Common myeloid progenitor, CD34-positive (primary cell): ENCODE results near the gene GABRR2.

Experiments used
- CTCF ChIA-PET: fragments of 350-600 bp; sonication (Branson Sonifier 250); formaldehyde crosslinking; loops from one replicate; lab custom pipeline; 2021; ENCODE audit warnings: antibody characterized with exemption; lab: Charles Lee
- POLR2A ChIA-PET: fragments of 350-600 bp; sonication (Branson Sonifier 250); formaldehyde crosslinking; loops from one replicate; lab custom pipeline; 2021; ENCODE audit warnings: antibody characterized with exemption; lab: Charles Lee
- DNase-seq, 3 donors: peaks; one replicate each; pipeline versions ENCODE4 v3.0.0 to v3.0.0-alpha.2; 2013
- H3K27ac ChIP-seq, 2 experiments: 1 replicate in 1 of 2; 2 replicates in 1 of 2; pipeline ENCODE4 v1.7.0; 2013; ENCODE audit warnings: inconsistent platforms in 2 of 2, low read length in 2 of 2, mild to moderate bottlenecking in 2 of 2, low read depth in 1 of 2, moderate library complexity in 1 of 2; ENCODE audit not compliant: severe bottlenecking in 2 of 2, insufficient read depth in 1 of 2, poor library complexity in 1 of 2
- H3K27me3 ChIP-seq, 5 experiments: replicated peaks in 2 of 5; 1 replicate in 3 of 5; 2 replicates in 2 of 5; pipeline versions ENCODE4 v1.6.1 to v1.7.0; 2013; ENCODE audit warnings: low read length in 4 of 5, mild to moderate bottlenecking in 2 of 5, moderate library complexity in 2 of 5, inconsistent platforms in 1 of 5; ENCODE audit not compliant: insufficient read depth in 5 of 5, control insufficient read depth in 4 of 5
- H3K36me3 ChIP-seq, 4 experiments: 1 replicate in 2 of 4; 2 replicates in 2 of 4; pipeline versions ENCODE4 v1.6.1 to v1.7.0; 2013; ENCODE audit warnings: low read length in 3 of 4, control low read depth in 1 of 4, mild to moderate bottlenecking in 1 of 4; ENCODE audit not compliant: control insufficient read depth in 4 of 4, insufficient read depth in 4 of 4
- H3K4me1 ChIP-seq, 4 experiments: 1 replicate in 3 of 4; 2 replicates in 1 of 4; pipeline versions ENCODE4 v1.6.1 to v1.7.1; 2013; ENCODE audit warnings: low read length in 3 of 4, mild to moderate bottlenecking in 3 of 4, control low read depth in 1 of 4, inconsistent platforms in 1 of 4, moderate library complexity in 1 of 4; ENCODE audit not compliant: control insufficient read depth in 4 of 4, insufficient read depth in 4 of 4; ENCODE audit errors: control extremely low read depth in 1 of 4
- H3K4me3 ChIP-seq, 7 experiments: 1 replicate in 4 of 7; 2 replicates in 3 of 7; pipeline versions ENCODE4 v1.5.1 to v1.7.0; 2013; ENCODE audit warnings: mild to moderate bottlenecking in 7 of 7, low read length in 6 of 7, moderate library complexity in 6 of 7, inconsistent platforms in 2 of 7, low read depth in 2 of 7, control low read depth in 1 of 7; ENCODE audit not compliant: insufficient read depth in 4 of 7, control insufficient read depth in 1 of 7; ENCODE audit errors: extremely low read depth in 1 of 7
- H3K9me3 ChIP-seq, 5 experiments: 1 replicate in 4 of 5; 2 replicates in 1 of 5; pipeline versions ENCODE4 v1.6.1 to v1.7.1; 2013; ENCODE audit warnings: low read length in 4 of 5, mild to moderate bottlenecking in 2 of 5, inconsistent platforms in 1 of 5, low read depth in 1 of 5, moderate library complexity in 1 of 5; ENCODE audit not compliant: control insufficient read depth in 4 of 5, insufficient read depth in 2 of 5; ENCODE audit errors: control extremely low read depth in 1 of 5
- WGBS: methylation state at CpG from one replicate; pipeline ENCODE4 v1.1.5; 2013; ENCODE audit not compliant: insufficient coverage; 5-methylcytosine and 5-hydroxymethylcytosine counted together

GABRR2 gene

DNA sequence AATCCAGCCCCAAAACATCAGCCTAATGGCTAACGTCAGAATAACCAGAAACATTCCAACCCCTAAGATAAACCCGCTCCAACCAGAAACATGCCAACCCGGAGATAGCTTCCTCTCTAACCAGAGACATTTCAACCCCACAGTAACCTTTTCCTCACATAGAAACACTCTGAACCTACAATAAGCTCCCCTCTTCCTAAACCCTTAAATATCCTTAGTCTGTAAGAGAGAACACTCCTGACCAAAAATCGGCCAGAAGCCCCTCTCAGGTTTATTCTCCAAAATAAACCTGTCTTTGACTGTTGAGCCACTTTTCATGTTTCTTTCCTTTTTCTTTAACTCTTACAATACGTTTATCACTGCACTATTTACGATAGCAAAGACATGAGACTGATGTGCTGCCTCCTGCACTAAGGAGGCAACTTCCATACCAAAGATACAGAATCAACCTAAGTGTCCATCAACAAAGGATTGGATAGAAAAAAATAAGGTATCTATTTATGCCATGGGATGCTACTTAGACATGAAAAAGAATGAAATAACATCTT, 5.0 kb upstream of the GABRR2 start:
- Histone ChIP-seq H3K4me1 (peaks cover 0 to 10% (median 5%) of the 10 kb centered on the region in 4 experiments), H3K36me3 (peaks cover 0 to 9% (median 6%) of the 10 kb centered on the region in 4 experiments), H3K9me3 (peaks cover 0 to 9% (median 0%) of the 10 kb centered on the region in 5 experiments), H3K4me3 (no peak overlapping the region), H3K27ac (no peak overlapping the region), H3K27me3 (no peaks in the 10 kb centered on the region)
- POLR2A ChIA-PET: no interaction called here
- CTCF ChIA-PET: interaction anchor here (1.1 kb wide), 1 partner anchor 22 kb away, joined by 4 read pairs; no protein-coding TSS in a partner anchor
- 100% methylated on average over 6 of the region's 6 CpGs for WGBS
- no peak for DNase-seq

DNA sequence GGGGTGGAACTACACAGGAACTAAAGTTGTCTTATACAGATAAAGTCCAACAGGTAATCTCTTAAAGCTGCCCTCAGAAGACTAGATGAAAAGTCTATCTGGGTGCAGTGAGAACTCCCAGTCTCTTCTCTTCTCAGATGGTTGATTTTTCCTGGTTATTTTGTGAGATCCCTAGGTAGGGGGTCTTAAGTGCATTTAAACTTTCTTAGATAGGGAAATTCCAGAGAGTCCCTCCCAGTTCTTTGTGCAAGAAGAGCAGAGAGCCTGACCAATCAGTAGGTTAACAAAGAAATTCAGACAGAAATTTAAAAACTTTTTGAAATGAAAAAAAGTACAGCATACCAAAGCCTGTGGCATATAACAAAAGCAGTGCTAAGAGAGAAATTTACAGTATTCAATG, 2.0 kb upstream of the GABRR2 start:
- Histone ChIP-seq H3K36me3 (peaks cover 0 to 11% (median 7%) of the 10 kb centered on the region in 4 experiments), H3K9me3 (peaks cover 0 to 9% (median 0%) of the 10 kb centered on the region in 5 experiments), H3K4me3 (no peak overlapping the region), H3K27me3 (no peaks in the 10 kb centered on the region), H3K4me1 (peaks cover 4 to 19% (median 12%) of the 10 kb centered on the region in 4 experiments), H3K27ac (no peak overlapping the region)
- DNase-seq: no peak
- ChIA-PET POLR2A (no interaction called here), CTCF (interaction anchor here (0.9 kb wide), 1 partner anchor 29 kb away, joined by 3 read pairs; no protein-coding TSS in a partner anchor)

DNA sequence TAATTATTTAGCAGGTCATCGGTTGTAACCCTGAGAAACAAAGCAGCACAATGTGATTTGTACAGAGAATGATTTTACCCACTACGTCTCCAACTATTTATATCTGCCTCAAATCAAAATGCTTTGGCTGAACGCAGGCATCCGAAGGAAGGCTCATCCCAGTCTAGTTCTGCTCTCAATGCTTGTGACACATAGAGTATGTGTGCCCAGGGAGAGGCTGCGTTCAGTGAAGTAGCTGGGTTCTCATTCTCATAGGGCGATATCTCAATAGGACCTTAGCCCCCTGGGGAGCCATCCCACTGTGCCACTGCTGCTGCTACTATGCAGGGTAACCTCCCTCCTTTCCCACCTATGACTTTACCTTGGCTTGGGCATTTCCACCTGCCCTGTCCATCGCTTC, 407 bp downstream of the GABRR2 start:
- ChIA-PET POLR2A (no interaction called here), CTCF (no interaction called here)
- H3K27me3 ChIP-seq: no peaks in the 10 kb centered on the region
- no peaks in the 10 kb centered on the region for H3K9me3 ChIP-seq
- H3K27ac ChIP-seq: no peak overlapping the region
- peaks cover 0 to 21% (median 15%) of the 10 kb centered on the region in 4 experiments for H3K4me1 ChIP-seq
- 100% methylated on average over 4 of the region's 7 CpGs for WGBS
- peaks cover 0 to 11% (median 2%) of the 10 kb centered on the region in 4 experiments for H3K36me3 ChIP-seq
- DNase-seq: no peak
- no peak overlapping the region for H3K4me3 ChIP-seq

DNA sequence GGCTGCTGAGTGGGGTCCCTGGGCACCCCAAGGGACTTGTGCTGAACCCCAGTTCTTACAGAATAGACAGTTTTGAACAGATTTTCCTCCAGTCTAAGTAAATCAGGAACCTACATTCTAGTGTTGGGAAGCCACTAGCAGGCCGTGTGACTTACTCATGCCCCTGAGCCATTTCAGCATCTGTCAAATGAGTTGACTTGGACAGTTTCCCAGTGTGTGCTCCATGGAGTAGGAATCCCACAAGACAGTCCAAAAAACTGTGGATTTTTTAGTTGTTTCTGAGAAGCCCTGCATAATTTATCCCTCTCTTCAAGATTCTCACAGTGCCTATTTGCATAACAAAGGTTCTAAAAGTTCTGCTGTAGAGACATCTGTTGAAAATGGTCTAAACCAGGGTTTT, 2.1 kb downstream of the GABRR2 start:
- Histone ChIP-seq H3K4me3 (no peak overlapping the region), H3K27ac (no peak overlapping the region), H3K4me1 (peaks cover 0 to 27% (median 13%) of the 10 kb centered on the region in 4 experiments), H3K27me3 (no peaks in the 10 kb centered on the region), H3K9me3 (no peaks in the 10 kb centered on the region), H3K36me3 (peaks cover 0 to 11% (median 2%) of the 10 kb centered on the region in 4 experiments)
- WGBS: 83% methylated on average over 1 of the region's 1 CpG
- CTCF ChIA-PET: no interaction called here
- POLR2A ChIA-PET: no interaction called here
- DNase-seq: no peak

DNA sequence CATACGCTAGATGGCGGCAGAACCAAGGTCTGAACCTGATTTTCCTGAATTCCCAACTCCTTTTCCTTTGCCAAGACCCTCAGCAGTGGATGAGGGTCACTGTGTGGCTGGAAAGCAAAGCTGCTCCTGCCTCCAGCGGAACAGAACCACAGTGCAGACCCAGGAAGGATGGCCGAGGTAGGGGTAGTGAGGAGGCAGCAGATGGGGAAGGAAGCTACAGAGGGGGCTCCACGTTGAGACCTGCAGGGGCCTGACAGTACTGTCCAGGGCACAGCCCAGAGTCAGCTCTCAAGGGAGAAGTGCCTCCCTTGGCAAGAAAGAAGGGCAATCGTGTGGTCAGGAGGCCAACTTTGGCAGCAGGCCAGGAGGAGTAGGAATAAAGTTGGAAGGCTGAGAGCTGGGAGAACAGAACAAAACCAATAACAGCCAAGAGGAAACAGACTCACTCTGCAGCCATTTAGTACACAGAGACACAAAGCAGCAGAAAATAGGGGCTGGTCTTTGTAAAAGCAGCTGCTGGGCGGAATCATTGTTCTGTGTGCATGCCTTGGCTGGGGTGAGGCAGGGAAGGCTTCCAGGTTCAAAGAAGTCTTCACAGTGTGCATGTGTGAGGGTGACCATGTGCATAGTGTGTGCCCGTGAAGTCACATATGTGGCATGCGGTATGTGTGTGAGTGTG, 3.1 kb downstream of the GABRR2 start:
- peaks cover 0 to 10% (median 2%) of the 10 kb centered on the region in 4 experiments for H3K36me3 ChIP-seq
- WGBS: 66% methylated on average over 5 of the region's 9 CpGs
- H3K9me3 ChIP-seq: no peaks in the 10 kb centered on the region
- CTCF ChIA-PET: interaction anchor here (1.0 kb wide), 1 partner anchor 55 kb away, joined by 3 read pairs; no protein-coding TSS in a partner anchor
- H3K4me3 ChIP-seq: no peak overlapping the region
- H3K27ac ChIP-seq: no peak overlapping the region
- POLR2A ChIA-PET: no interaction called here
- H3K4me1 ChIP-seq: peaks cover 0 to 27% (median 14%) of the 10 kb centered on the region in 4 experiments
- H3K27me3 ChIP-seq: no peaks in the 10 kb centered on the region
- peak in 2 of 3 donors; percentile 14 to 19 for DNase-seq

DNA sequence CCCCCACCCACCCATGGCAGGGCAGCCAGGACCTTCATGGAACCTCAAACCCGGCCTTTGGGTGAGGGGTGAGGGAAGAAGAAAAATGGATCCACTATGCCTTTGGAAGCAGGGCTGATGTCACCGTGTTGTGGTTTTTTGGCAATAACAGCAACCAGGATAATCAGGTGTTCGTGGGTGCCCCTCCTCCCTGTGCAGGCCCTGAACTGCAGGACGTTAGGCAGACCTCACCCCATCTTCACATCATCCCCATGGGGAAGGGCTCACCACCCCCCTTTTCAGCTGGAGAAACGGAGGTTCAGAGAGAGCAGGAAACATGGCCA, 3.6 kb downstream of the GABRR2 start:
- POLR2A ChIA-PET: no interaction called here
- Histone ChIP-seq H3K27ac (no peak overlapping the region), H3K4me1 (peaks cover 0 to 27% (median 14%) of the 10 kb centered on the region in 4 experiments), H3K4me3 (no peak overlapping the region), H3K27me3 (no peaks in the 10 kb centered on the region), H3K9me3 (no peaks in the 10 kb centered on the region), H3K36me3 (peaks cover 0 to 7% (median 2%) of the 10 kb centered on the region in 4 experiments)
- DNase-seq: no peak
- WGBS: 75% methylated on average over 3 of the region's 5 CpGs
- CTCF ChIA-PET: interaction anchor here (1.0 kb wide), 1 partner anchor 55 kb away, joined by 3 read pairs; no protein-coding TSS in a partner anchor

DNA sequence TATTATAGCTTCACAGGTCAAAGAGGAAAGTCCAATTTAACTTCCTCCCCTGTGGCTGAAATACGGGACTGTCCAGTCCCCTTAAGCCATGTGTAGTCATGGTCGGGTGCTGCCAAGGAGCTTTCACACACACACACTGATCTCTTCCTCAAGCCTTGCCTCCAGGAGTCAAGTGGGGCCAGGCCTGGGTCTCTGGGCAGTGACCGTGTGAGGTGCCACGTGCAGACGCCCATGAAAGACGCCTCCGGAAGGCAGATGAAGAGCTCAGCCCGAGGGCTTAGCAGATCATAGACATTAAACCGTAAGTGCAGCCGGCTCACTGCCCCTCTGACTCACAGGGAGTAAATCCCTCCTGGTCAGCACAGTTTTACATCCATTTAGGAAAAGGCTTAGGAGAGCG, 4.2 kb downstream of the GABRR2 start:
- ChIA-PET CTCF (interaction anchor here (0.7 to 1.0 kb wide), 2 partner anchors 13 to 56 kb away, joined by 3 read pairs; no protein-coding TSS in a partner anchor), POLR2A (no interaction called here)
- peaks cover 0 to 27% (median 14%) of the 10 kb centered on the region in 4 experiments for H3K4me1 ChIP-seq
- peaks cover 0 to 7% (median 2%) of the 10 kb centered on the region in 4 experiments for H3K36me3 ChIP-seq
- H3K9me3 ChIP-seq: no peaks in the 10 kb centered on the region
- 100% methylated on average over 11 of the region's 11 CpGs for WGBS
- H3K4me3 ChIP-seq: no peak overlapping the region
- no peaks in the 10 kb centered on the region for H3K27me3 ChIP-seq
- DNase-seq: no peak
- no peak overlapping the region for H3K27ac ChIP-seq
